HEK293 (cell line): Measurements from ENCODE around the gene IQCB1.
"Not testable (repeated sequence)": the region's sequence is repeated elsewhere in the genome, so short reads cannot be mapped to it uniquely, and the experiment has no call there.

ENCODE experiments used
- CTCF ChIA-PET: fragments of 350-600 bp; formaldehyde crosslinking; extraction: SDS; loops from one replicate; lab custom pipeline; 2021; ENCODE audit warnings: antibody characterized with exemption; lab: Yijun Ruan, JAX
- POLR2A ChIA-PET: fragments of 300-600 bp; formaldehyde crosslinking; extraction: SDS; loops from one replicate; lab custom pipeline; 2020; ENCODE audit warnings: antibody characterized with exemption, inconsistent platforms; lab: Yijun Ruan, JAX
- H3K27ac ChIP-seq: fragments of 200-500 bp; sonication (Bioruptor generic); 2 replicates; pipeline ENCODE4 v1.5.1; 2014; ENCODE audit warnings: low read depth, low read length, control low read depth, inconsistent platforms; ENCODE audit errors: extremely low read depth
- H3K36me3 ChIP-seq, 2 experiments: fragments of 200-500 bp in 1 of 2; sonication (Bioruptor generic) in 1 of 2; 1 replicate in 1 of 2; 2 replicates in 1 of 2; pipeline ENCODE4 v1.5.1; 2014 to 2017; ENCODE audit warnings: inconsistent platforms in 2 of 2, low read length in 2 of 2; ENCODE audit not compliant: control insufficient read depth in 2 of 2, insufficient read depth in 1 of 2
- H3K4me1 ChIP-seq: fragments of 200-500 bp; sonication (Bioruptor generic); 2 replicates; pipeline ENCODE4 v1.5.1; 2014; ENCODE audit warnings: mild to moderate bottlenecking, low read length, inconsistent platforms; ENCODE audit not compliant: control insufficient read depth, insufficient read depth
- H3K4me3 ChIP-seq: 2 replicates; pipeline ENCODE4 v1.5.1; 2011; ENCODE audit warnings: low read depth, mild to moderate bottlenecking, control low read depth, low read length, moderate library complexity
- H3K9me3 ChIP-seq: fragments of 200-500 bp; sonication (Bioruptor generic); 2 replicates; pipeline ENCODE4 v1.5.1; 2014; ENCODE audit warnings: low read depth, low read length, inconsistent platforms; ENCODE audit not compliant: control insufficient read depth, insufficient read depth
- BCL11A ChIP-seq: fragments of 450-650 bp; formaldehyde crosslinking; IDR thresholded peaks from 2 replicates; pipeline ENCODE4 v1.5.1; 2016; ENCODE audit warnings: low read depth, missing biosample characterization, missing genetic modification characterization
- PRDM1 ChIP-seq: fragments of 450-650 bp; formaldehyde crosslinking; IDR thresholded peaks from 2 replicates; pipeline ENCODE4; 2016; ENCODE audit warnings: missing biosample characterization, missing genetic modification characterization
- ZBTB48 ChIP-seq: fragments of 450-650 bp; formaldehyde crosslinking; IDR thresholded peaks from 2 replicates; pipeline ENCODE4 v1.5.1; 2016; ENCODE audit warnings: missing biosample characterization, missing genetic modification characterization
- ZNF140 ChIP-seq: fragments of 450-650 bp; formaldehyde crosslinking; IDR thresholded peaks from 2 replicates; pipeline ENCODE4 v1.5.1; 2016; ENCODE audit warnings: missing biosample characterization, missing genetic modification characterization
- ZNF146 ChIP-seq: fragments of 450-650 bp; formaldehyde crosslinking; IDR thresholded peaks from 2 replicates; pipeline ENCODE4 v1.5.1; 2016; ENCODE audit warnings: missing biosample characterization, missing genetic modification characterization
- ZNF394 ChIP-seq: fragments of 450-650 bp; formaldehyde crosslinking; IDR thresholded peaks from 2 replicates; pipeline ENCODE4 v1.5.1; 2016; ENCODE audit warnings: missing biosample characterization, missing genetic modification characterization, mild to moderate bottlenecking, moderate library complexity, borderline replicate concordance
- ZNF449 ChIP-seq: fragments of 450-650 bp; formaldehyde crosslinking; IDR thresholded peaks from 2 replicates; pipeline ENCODE4 v1.5.1; 2017; ENCODE audit warnings: missing biosample characterization, mild to moderate bottlenecking, missing genetic modification characterization, moderate library complexity
- ZNF530 ChIP-seq: fragments of 450-650 bp; formaldehyde crosslinking; IDR thresholded peaks from 2 replicates; pipeline ENCODE4 v1.5.1; 2016; ENCODE audit warnings: low read depth, missing biosample characterization, missing genetic modification characterization
- ZNF664 ChIP-seq: fragments of 450-650 bp; formaldehyde crosslinking; IDR thresholded peaks from 2 replicates; pipeline ENCODE4 v1.5.1; 2016; ENCODE audit warnings: missing biosample characterization, missing genetic modification characterization
- ZNF792 ChIP-seq: fragments of 450-650 bp; formaldehyde crosslinking; IDR thresholded peaks from 2 replicates; pipeline ENCODE4 v1.5.1; 2016; ENCODE audit warnings: missing biosample characterization, missing genetic modification characterization
- TF ChIP-seq, protein P1 (sequence below): fragments of 450-650 bp; formaldehyde crosslinking; IDR thresholded peaks from 2 replicates; pipeline ENCODE4 v1.5.1; 2016; ENCODE audit warnings: missing biosample characterization, missing genetic modification characterization, borderline replicate concordance

The IQCB1 gene

GRCh38 chr3:121748680-121749275 lies 86.1 kb downstream of the IQCB1 start:
- no peak for TF ChIP-seq ZBTB48 (tag by site-specific recombination)
- TF ChIP-seq PRDM1 (tag by site-specific recombination): peak; percentile 48
- CTCF ChIA-PET: interaction anchor here (0.6 kb wide), 1 partner anchor 41 kb away, joined by 3 read pairs; no protein-coding TSS in a partner anchor
- POLR2A ChIA-PET: interaction anchor here (0.7 to 1.3 kb wide), 3 partner anchors 19 to 203 kb away, joined by 3 read pairs; partner anchors contain the start of genes EAF2, IQCB1 and POLQ
- 0 out of 2 replicates have a peak, but pooled peaks cover 2% of the 10 kb centered on the region for H3K4me1 ChIP-seq
- peaks cover 0 to 11% of the 10 kb centered on the region in 2 experiments; a peak in 1 of 3 replicates for H3K36me3 ChIP-seq
- no peaks in the 10 kb centered on the region for H3K9me3 ChIP-seq
- peak overlapping the region; percentile 98 for H3K4me3 ChIP-seq
- peak overlapping the region; percentile 64 for H3K27ac ChIP-seq

DNA sequence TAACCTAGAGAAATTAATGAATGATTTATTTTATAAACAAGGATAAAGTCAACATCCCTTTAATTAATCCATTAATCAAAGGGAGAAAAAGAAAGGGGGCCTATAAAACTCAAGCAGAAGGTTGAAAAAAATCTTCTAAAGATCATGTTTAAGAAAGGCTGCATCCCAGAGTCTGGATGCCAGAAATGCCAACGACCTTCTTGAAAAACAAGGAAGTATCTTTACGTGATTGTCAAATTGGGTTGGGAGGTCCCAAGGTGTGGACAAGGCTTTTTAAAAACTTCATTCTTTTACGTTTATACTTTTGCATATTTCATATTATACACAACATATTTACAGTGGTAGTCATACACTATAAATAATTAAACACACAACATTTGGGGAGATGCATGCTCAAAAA lies 86.9 kb downstream of the IQCB1 start:
- CTCF ChIA-PET: no interaction called here
- TF ChIP-seq ZNF664: no peak
- no peak for TF ChIP-seq ZNF140 (tag by site-specific recombination)
- no peaks in the 10 kb centered on the region for H3K9me3 ChIP-seq
- H3K4me1 ChIP-seq: 0 out of 2 replicates have a peak, but pooled peaks cover 2% of the 10 kb centered on the region
- peaks cover 0 to 14% of the 10 kb centered on the region in 2 experiments; a peak in 1 of 3 replicates for H3K36me3 ChIP-seq
- POLR2A ChIA-PET: interaction anchor here (1.3 kb wide), 1 partner anchor 87 kb away, joined by 3 read pairs; the partner anchor contains the start of genes EAF2 and IQCB1
- no peak overlapping the region for H3K27ac ChIP-seq
- peak overlapping the region; percentile 98 for H3K4me3 ChIP-seq

DNA sequence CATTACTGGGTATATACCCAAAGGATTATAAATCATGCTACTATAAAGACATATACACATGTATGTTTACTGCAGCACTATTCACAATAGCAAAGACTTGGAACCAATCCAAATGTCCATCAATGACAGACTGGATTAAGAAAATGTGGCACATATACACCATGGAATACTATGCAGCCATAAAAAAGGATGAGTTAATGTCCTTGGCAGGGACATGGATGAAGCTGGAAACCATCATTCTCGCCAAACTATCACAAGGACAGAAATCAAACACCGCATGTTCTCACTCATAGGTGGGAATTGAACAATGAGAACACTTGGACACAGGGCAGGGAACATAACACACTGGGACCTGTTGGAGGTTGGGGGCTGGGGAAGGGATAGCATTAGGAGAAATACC lies 91.8 kb downstream of the IQCB1 start:
- H3K9me3 ChIP-seq, CTCF ChIA-PET, H3K27ac ChIP-seq, POLR2A ChIA-PET, H3K4me1 ChIP-seq, H3K4me3 ChIP-seq: not testable (repeated sequence)
- peak; percentile 91 for TF ChIP-seq ZNF146 (tag by site-specific recombination)
- H3K36me3 ChIP-seq: peaks cover 0 to 18% of the 10 kb centered on the region in 2 experiments; a peak in 1 of 3 replicates

DNA sequence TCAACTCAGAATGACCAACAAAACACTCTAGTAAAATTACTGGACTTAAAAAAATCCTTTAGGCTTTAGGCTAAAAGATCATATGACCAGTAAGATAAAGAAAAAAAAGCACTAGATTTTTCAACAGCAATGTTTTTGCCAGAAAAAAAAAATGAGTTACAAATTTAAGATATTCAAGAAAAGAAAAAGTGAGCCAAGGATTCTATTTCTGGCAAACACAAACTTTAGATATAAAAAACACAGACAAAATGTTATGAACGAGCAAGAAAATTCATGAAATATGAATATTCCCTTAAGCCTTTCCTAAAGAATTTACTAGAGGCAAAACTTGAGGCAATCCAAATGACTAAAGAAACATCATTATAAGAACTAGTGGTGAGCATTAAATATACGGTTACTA lies 94.0 kb downstream of the IQCB1 start:
- no peaks in the 10 kb centered on the region for H3K4me1 ChIP-seq
- CTCF ChIA-PET: no interaction called here
- TF ChIP-seq ZNF530 (tag by site-specific recombination) (no peak), ZNF792 (tag by site-specific recombination) (no peak), ZNF394 (tag by site-specific recombination) (no peak), BCL11A (tag by site-specific recombination) (no peak), ZNF449 (no peak), PRDM1 (tag by site-specific recombination) (no peak)
- TF ChIP-seq, protein P1, sequence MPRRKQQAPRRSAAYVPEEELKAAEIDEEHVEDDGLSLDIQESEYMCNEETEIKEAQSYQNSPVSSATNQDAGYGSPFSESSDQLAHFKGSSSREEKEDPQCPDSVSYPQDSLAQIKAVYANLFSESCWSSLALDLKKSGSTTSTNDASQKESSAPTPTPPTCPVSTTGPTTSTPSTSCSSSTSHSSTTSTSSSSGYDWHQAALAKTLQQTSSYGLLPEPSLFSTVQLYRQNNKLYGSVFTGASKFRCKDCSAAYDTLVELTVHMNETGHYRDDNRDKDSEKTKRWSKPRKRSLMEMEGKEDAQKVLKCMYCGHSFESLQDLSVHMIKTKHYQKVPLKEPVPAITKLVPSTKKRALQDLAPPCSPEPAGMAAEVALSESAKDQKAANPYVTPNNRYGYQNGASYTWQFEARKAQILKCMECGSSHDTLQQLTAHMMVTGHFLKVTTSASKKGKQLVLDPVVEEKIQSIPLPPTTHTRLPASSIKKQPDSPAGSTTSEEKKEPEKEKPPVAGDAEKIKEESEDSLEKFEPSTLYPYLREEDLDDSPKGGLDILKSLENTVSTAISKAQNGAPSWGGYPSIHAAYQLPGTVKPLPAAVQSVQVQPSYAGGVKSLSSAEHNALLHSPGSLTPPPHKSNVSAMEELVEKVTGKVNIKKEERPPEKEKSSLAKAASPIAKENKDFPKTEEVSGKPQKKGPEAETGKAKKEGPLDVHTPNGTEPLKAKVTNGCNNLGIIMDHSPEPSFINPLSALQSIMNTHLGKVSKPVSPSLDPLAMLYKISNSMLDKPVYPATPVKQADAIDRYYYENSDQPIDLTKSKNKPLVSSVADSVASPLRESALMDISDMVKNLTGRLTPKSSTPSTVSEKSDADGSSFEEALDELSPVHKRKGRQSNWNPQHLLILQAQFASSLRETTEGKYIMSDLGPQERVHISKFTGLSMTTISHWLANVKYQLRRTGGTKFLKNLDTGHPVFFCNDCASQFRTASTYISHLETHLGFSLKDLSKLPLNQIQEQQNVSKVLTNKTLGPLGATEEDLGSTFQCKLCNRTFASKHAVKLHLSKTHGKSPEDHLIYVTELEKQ (tag by site-specific recombination): no peak
- TF ChIP-seq, all 188 proteins: peak for 0
- no peak overlapping the region for H3K27ac ChIP-seq
- no peak overlapping the region for H3K4me3 ChIP-seq
- POLR2A ChIA-PET: no interaction called here
- H3K36me3 ChIP-seq: peaks cover 0 to 16% of the 10 kb centered on the region in 2 experiments; a peak in 1 of 3 replicates
- no peaks in the 10 kb centered on the region for H3K9me3 ChIP-seq
